ENCODE data around the gene KCNMA1. TPM values are rescaled to one million over a fixed set of nuclear protein-coding genes. Genes with fewer than 3 reads are reported as not detected.
A peak's percentile ranks its signal among the peaks of the same experiment; 100 is the strongest.

KCNMA1 gene
- total RNA-seq, 3 donors from 2014 or later = 13.6 to 37.8 (median 15.1) TPM

- Histone ChIP-seq H3K4me1 (no peaks in the 10 kb centered on the region), H3K36me3 (no peaks in the 10 kb centered on the region), H3K27ac (no peak overlapping the region), H3K27me3 (no peaks in the 10 kb centered on the region), H3K4me3 (no peak overlapping the region), H3K9me3 (no peaks in the 10 kb centered on the region)
- intact Hi-C loops (cut with DNase I; ENCODE audit: low total_unique reads) = no loop called here
- TF ChIP-seq POLR2A (IDR thresholded peaks at IDR 0.05) (no peak), POLR2AphosphoS5 (IDR thresholded peaks at IDR 0.05) (no peak)
- TF ChIP-seq, protein P1, sequence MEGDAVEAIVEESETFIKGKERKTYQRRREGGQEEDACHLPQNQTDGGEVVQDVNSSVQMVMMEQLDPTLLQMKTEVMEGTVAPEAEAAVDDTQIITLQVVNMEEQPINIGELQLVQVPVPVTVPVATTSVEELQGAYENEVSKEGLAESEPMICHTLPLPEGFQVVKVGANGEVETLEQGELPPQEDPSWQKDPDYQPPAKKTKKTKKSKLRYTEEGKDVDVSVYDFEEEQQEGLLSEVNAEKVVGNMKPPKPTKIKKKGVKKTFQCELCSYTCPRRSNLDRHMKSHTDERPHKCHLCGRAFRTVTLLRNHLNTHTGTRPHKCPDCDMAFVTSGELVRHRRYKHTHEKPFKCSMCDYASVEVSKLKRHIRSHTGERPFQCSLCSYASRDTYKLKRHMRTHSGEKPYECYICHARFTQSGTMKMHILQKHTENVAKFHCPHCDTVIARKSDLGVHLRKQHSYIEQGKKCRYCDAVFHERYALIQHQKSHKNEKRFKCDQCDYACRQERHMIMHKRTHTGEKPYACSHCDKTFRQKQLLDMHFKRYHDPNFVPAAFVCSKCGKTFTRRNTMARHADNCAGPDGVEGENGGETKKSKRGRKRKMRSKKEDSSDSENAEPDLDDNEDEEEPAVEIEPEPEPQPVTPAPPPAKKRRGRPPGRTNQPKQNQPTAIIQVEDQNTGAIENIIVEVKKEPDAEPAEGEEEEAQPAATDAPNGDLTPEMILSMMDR (IDR thresholded peaks at IDR 0.05) = no peak
- no peak for DNase-seq (ENCODE audit: low spot score in 2 of 2)
Observed at GRCh38 chr10:77006836-77007511, 630.6 kb downstream of the KCNMA1 start.

DNA sequence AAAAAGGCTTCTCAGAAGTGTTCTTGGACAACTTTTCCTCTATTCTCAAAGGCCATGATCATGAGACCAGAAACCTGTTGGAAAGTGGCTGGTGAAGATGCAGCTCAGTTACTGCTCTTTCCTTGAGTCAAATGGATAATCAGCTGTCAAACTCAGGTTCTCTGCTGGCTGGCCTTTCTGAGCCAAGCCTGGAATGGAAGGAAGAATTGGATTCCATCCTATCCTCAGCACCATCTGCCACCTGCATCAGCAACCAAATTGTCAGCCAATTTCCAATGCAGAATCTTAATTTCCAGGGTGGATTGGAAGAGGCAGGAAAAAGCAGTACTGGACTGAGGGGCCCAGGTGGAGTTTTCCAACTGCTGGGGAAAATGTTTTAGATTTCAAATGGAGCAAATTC is 631.7 kb downstream of the KCNMA1 start:
- no peak for DNase-seq (ENCODE audit: low spot score in 2 of 2)
- intact Hi-C loops (cut with DNase I; ENCODE audit: low total_unique reads) = no loop called here
- no peaks in the 10 kb centered on the region for H3K36me3 ChIP-seq
- no peaks in the 10 kb centered on the region for H3K27me3 ChIP-seq
- H3K9me3 ChIP-seq = no peaks in the 10 kb centered on the region
- no peaks in the 10 kb centered on the region for H3K4me1 ChIP-seq
- TF ChIP-seq, protein P1 (IDR thresholded peaks at IDR 0.05) = no peak
- no peak for TF ChIP-seq POLR2A (IDR thresholded peaks at IDR 0.05)
- TF ChIP-seq POLR2AphosphoS5 (IDR thresholded peaks at IDR 0.05) = no peak
- no peak overlapping the region for H3K4me3 ChIP-seq
- H3K27ac ChIP-seq = no peak overlapping the region

- no peak overlapping the region for H3K4me3 ChIP-seq
- no peaks in the 10 kb centered on the region for H3K9me3 ChIP-seq
- no peak for DNase-seq (ENCODE audit: low spot score in 2 of 2)
- TF ChIP-seq, protein P1 (IDR thresholded peaks at IDR 0.05) = peak; percentile 46 to 69 (median 66)
- TF ChIP-seq POLR2AphosphoS5 (IDR thresholded peaks at IDR 0.05) (no peak), POLR2A (IDR thresholded peaks at IDR 0.05) (no peak)
- no peaks in the 10 kb centered on the region for H3K27me3 ChIP-seq
- intact Hi-C loops (cut with DNase I; ENCODE audit: low total_unique reads) = no loop called here
- no peaks in the 10 kb centered on the region for H3K36me3 ChIP-seq
- H3K4me1 ChIP-seq = no peaks in the 10 kb centered on the region
- H3K27ac ChIP-seq = no peak overlapping the region
Observed at GRCh38 chr10:77004917-77005564, 632.6 kb downstream of the KCNMA1 start.

DNA sequence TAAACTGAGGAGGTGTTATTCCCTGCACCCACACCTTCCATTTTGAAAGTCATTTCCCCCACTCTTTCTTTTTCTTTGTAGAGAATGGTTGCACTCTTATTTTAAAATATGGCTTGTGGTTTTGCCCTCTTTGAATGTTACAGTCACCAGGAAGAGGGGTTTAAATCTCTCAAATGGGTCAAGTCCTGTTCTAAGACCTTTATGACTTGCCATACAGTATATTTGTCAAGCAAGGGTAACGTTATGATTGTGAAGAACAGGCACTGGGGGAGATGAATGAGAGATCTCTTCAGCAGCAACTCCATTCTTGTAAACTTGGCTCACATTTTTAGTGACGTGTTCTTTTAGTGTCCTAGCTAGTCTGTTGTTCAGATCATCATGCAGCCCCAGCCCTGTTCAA is 634.7 kb downstream of the KCNMA1 start:
- H3K4me1 ChIP-seq = no peaks in the 10 kb centered on the region
- H3K36me3 ChIP-seq = no peaks in the 10 kb centered on the region
- no peak for DNase-seq (ENCODE audit: low spot score in 2 of 2)
- intact Hi-C loops (cut with DNase I; ENCODE audit: low total_unique reads) = no loop called here
- H3K27ac ChIP-seq = no peak overlapping the region
- no peaks in the 10 kb centered on the region for H3K27me3 ChIP-seq
- H3K9me3 ChIP-seq = no peaks in the 10 kb centered on the region
- TF ChIP-seq, protein P1 (IDR thresholded peaks at IDR 0.05) = no peak
- no peak for TF ChIP-seq POLR2AphosphoS5 (IDR thresholded peaks at IDR 0.05)
- TF ChIP-seq POLR2A (IDR thresholded peaks at IDR 0.05) = no peak
- H3K4me3 ChIP-seq = no peak overlapping the region

DNA sequence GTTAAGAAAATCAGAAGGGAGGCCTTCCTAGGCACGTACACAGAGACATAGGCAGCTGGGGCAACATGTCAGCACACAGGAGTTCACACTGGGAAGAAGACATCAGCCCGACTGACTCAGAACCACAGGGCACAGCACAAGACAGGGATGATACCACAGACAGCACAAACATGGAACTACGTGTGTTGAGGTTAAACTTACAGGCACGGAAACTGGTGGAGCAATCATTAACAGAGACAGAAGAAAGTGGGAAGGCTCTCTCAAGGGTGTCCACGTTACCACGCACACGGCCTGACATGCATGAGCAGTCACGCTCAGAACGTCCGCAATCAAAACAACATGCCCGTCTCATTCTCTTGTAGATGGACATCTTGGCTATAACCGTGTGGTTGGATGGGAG is 636.4 kb downstream of the KCNMA1 start:
- Histone ChIP-seq H3K36me3 (no peaks in the 10 kb centered on the region), H3K4me1 (no peaks in the 10 kb centered on the region), H3K27ac (no peak overlapping the region), H3K4me3 (no peak overlapping the region), H3K27me3 (no peaks in the 10 kb centered on the region), H3K9me3 (no peaks in the 10 kb centered on the region)
- intact Hi-C loops (cut with DNase I; ENCODE audit: low total_unique reads) = no loop called here
- no peak for DNase-seq (ENCODE audit: low spot score in 2 of 2)
- TF ChIP-seq, protein P1 (IDR thresholded peaks at IDR 0.05) = no peak
- TF ChIP-seq POLR2AphosphoS5 (IDR thresholded peaks at IDR 0.05) (no peak), POLR2A (IDR thresholded peaks at IDR 0.05) (no peak)
